Left kidney (tissue), 2 donors: ENCODE results near the gene TXNL4A. TPM values are rescaled to one million over a fixed set of nuclear protein-coding genes. Genes with fewer than 3 reads are reported as not detected.
"Not testable (repeated sequence)": the region's sequence is repeated elsewhere in the genome, so short reads cannot be mapped to it uniquely, and the experiment has no call there.

Source experiments
- DNase-seq: peaks from one replicate; pipeline ENCODE4 v3.0.0-alpha.2; 2013
- polyA plus RNA-seq: library from polyadenylated mRNA; unstranded; fragments of 120-200 nt; gene quantifications from one replicate; pipeline ENCODE4 v1.2.1, GENCODE V29; 2013; ENCODE audit not compliant: insufficient read length

Gene TXNL4A
- polyA plus RNA-seq, 1 donor: 77.2 TPM

DNA sequence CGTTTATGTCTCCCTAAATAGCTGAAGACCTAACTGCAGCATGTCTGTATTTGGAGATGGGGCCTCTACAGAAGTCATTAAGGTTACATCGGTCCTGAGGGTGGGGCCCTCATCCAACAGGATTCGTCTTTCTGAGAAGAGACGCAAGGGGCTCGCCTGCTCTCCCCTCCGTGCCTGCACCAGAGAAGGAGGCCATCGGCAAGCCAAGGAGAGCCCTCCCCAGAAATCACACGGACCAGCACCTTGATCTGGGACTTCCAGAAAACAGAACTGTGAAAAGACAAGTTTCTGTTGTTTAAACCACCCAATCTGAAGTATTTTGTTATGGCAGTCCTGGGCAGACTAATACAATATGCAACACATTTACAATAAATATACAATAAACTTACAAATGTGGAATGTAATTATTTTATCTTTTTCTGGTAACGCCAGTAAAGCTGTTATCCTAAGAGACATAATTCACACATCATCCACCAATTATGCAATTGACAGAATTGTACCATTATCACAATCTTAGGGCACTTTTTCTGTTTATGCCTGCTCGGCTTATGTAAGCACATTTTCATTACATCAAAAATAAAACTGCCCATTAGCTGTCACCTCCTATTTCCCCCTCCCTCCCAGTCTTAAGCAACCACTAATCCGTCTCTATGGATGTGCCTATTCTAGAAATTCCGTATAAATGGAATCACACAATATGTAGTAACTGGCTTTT, 17.8 kb downstream of the TXNL4A start:
- DNase-seq: no peak

DNA sequence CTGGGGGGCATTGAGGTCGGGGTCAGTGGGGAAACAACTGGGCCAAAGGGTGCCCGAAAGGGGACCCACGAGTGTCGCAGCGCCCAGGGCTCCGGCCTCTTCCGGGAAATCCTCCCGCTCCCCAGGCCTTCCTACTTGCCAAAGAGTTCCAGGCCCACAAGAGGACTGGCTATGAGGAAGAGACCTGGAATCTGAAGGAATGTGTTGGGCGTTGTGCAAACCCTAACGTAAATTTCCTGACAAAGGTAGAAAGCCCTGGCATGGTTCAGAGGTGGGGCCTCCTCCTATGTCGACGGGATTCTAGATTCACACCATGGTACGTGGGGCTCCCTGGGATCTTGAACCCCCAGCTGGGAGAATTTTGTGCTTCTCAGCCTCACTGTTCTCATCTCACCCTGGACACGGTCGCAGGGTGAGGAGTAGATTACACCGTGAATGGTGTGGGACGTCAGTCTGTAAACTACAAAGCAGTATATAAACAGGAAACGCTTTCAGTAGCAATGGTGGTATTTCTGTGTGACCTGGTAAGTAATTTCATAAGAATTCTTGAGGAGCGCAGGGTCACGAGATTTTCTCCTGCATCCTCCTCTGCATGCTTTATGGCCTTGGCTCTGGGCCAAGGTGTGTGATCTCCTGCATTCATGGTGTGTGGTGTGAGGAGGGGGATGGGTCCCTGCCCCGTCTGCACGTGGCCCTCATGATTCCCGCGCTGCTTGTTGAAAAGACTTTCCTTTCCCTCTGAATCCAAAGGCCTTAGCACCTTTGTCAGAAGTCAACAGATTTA, 23.1 kb downstream of the TXNL4A start:
- no peak for DNase-seq

DNA sequence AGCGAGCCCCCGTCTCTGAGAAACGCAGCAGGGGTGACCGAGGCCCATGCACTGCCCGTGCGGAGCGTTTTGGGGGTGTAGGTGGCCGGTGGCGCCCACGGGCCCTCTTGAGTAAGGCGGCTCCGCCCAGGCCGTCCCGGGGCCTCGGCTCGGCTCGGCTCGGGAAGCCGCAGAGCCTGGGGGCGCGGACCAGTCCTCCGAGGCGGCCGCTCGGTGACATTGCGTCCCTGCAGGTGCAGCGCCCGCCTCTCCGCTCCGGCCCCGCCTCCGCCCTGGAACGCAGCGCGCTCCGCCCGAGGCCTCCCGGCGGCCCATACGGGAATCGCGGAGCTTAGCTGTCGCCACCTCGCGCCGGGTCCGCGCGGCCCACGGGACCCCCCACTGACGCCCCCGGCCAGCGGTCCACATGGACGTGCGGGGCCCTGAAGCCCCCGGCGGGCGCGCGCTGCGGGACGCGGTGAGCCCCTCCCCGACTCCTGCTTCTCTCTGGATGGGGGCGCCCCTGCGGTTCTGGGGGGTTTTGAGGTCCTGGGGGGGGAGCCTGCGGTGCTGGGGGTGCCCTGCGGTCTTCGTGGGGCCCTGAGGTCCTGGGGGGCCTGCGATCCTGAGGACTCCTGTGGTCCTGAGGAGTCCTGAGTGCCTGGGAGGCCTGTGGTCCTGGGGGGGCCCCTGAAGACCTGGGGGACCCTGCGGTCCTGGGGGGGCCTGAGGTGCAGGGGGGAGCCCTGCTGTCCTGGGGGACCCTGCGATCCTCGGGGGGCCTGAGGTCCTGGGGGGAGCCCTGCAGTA, 23.8 kb downstream of the TXNL4A start, which contains the start of gene HSBP1L1:
Gene HSBP1L1, plus strand, starts transcription at position 314 of the 789 bp plus-strand sequence. Its CDS starts 93 bp downstream, at position 407.
- DNase-seq: peak; percentile 57

- DNase-seq: no peak
Measured at GRCh38 chr18:79963658-79964329, 24.6 kb downstream of the TXNL4A start.

DNA sequence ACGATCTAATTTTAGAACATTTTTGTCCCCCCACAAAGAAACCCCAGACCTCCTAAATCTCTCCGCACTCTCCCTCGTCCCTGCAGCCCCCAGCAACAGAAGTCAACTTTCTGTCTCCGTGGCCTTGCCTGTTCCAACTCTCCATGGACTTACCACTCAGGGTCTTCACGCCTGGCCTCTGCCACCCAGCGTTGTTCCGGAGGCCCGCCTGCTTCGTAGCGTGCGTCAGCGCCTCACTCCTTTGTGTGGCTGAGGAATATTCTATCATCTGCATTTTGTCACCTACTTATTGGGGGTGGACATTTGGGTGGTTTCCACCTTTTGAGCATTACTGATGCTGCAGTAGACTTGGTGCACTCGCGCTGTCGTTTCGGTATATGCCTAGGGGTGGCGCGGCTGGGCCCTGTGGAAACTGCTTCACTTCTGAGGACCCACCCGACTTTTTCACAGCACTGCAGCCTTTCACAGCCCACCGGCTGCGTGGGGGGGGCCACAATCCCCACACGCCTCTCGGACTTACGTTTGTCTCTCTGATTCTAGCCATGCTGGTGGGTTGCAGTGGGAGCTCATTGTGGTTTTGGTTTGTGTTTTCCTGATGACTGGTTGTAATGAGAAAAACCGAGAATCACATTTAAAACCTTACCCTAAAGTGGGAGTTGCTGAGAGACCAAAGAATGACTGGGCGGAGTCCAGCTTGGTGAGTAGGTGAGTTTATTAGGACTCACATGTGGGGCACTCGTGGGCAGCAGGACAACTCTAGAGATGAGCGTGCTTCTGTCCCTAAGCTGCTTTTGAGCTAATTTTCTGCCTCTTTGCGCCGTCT, 25.3 kb downstream of the TXNL4A start:
- DNase-seq: no peak

DNA sequence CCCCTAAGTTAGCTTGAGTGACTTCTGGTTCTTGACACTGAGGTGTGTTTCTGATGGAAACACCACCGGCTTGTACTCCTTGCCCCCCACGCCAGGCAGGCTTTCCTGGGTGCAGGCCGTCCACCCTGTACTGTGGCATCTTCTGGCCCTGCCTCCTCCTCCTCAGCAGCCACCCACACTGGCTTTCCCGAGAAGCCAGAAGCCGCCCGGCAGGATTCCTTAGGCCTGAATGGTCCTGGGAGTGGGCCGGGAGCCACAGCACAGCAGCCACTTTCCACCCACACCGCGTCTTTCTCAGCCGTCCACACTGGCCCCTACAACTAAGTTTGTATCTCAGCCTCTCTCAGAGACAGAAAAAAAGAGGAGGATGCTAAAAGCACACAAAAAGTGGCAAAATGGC, 26.1 kb downstream of the TXNL4A start:
- DNase-seq: no peak

DNA sequence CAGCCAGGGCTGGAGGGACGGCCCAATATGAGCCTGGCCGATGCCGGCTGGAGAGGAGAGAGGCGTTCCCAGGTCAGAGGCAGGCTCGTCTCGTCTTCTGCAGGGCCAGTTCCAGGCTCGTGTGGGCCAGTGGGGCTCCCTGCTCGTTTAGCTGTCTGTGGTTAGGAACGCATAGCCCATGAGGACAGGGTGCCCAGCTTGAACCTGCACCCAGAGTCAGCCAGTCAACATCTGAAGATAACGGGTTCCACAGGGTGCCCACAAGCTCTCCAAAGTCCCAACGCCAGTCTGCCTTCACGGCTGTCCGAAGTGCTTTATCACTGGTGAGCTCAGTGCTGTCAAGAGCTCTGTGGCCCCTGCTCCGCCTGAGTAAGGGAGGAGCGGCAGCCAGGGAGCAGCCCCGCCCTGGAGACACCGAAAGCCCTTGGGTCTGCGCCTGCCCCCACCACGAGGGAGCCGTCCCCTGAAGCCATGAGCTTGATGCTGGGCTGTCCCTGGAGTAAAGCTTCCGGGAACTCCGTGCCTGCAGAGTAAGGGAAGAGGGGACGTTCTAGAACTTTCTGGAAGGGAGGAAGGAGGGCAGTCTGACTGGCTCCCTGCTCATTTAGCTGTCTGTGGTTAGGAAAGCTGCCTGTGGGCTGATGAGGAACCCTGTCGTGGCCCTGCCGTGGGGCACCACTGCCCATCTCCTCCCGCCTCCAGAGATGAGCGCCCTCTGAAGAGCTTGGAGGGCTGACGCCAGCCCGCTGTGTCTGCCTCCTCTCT, 26.7 kb downstream of the TXNL4A start:
- no peak for DNase-seq

DNA sequence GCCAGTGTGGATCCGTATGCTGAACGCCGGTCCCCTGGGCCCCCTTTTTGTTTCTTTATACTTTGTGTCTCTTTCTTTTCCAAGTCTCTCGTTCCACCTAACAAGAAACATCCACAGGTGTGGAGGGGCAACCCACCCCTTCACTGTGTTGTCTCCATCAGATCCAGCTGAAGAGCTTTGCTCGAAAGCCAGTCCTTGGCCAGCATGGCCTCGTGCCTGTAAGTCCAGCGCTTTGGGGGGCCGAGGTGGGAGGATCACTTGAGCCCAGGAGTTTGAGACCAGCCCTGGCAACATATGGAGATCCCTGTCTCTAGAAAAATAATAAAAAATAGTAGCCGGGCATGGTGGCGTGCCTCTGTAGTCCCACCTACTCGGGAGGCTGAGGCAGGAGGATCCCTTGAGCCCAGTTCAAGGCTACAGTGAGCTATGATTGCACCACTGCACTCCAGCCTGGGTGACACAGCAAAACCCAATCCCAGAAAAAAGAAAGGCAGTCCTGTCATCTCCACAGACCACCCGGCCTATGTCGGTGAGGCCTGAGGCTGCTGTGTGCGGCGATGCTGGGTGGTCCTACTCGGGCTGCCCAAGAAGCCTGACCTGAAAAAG, 27.3 kb downstream of the TXNL4A start:
- DNase-seq: no peak

- not testable (repeated sequence) for DNase-seq
Measured at GRCh38 chr18:79960161-79960801, 28.1 kb downstream of the TXNL4A start.

GRCh38 chr18:79958981-79959380, 29.4 kb downstream of the TXNL4A start:
- DNase-seq: no peak

GRCh38 chr18:79956276-79956675, 32.1 kb downstream of the TXNL4A start:
- DNase-seq: no peak

DNA sequence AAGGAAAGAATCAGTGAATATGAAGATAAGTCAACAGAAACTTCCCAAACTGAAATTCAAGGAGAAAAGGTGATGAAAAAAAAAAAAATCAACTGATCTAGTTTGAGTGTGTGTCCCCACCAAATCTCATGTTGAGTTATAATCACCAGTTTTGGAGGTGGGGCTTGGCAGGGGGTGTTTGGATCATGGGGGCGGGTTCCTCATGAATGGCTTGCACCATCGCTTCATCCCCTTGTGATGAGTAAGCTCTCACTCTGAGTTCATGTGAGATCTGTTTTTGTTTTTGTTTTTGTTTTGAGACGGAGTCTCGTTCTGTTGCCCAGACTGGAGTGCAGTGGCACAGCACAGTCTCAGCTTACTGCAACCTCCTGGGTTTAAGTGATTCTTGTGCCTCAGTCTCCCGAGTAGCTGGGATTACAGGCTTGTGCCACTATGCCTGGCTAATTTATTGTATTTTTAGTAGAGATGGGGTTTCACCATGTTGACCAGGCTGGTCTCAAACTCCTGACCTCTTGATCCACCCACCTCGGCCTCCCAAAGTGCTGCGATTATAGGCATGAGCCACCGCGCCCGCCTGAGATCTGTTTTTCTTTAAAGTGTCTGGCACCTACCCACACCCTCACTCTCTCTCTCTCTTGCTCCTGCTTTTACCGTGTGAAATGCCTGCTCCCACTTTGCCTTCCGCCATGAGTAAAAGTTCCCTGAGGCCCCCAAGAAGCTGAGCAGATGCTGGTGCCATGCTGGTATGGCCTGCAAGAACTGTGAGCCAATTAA, 32.9 kb downstream of the TXNL4A start:
- DNase-seq: no peak

DNA sequence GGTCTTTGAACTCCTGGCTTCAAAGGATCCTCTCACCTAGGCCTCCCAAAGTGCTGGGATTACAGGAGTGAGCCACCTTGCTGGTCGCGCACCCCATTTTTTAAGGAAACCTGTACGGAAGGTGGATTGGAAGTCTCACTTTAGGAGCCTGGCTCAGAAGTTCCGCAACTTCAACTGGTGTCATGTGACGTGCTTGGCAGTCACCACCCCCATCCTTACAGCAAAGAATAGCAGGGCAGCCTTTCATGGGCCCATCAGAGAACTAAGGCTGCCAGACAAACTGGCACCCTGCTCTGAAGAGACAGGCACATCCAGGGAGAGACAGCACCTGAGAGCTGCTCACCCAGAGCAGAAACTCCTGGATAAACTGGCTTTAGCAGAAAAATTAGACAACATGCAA, 33.6 kb downstream of the TXNL4A start:
- DNase-seq: no peak

DNA sequence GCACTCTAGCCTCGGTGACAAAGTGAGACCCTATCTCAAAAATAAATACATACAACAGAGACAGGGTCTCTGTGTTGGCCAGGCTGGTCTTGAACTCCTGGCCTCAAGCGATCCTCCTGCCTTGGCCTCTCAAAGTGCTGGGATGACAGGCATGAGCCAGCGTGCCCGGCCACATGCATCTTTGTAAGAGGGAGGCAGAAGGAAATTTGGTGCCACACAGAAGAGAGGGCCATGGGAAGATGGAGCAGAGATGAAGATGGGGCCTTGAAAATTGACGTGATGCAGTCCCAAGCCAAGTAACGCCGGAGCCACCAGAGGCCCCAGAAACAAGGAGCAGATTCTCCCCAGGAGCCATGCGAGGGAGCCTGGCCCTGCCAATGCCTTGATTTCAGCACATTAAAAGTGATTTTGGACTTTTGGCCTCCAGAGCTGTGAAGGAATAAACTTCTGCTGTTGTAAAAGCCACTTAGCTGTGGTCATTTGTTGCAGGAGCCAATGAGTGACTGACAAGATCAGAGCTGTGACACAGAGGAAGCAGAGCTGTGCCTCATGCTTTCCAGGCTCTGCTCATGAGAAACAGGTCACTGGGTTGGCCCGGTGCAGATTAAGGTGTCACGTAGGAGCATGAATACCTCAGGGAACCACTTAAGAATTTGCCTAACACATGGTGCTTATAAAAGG, 34.3 kb downstream of the TXNL4A start:
- DNase-seq: no peak

DNA sequence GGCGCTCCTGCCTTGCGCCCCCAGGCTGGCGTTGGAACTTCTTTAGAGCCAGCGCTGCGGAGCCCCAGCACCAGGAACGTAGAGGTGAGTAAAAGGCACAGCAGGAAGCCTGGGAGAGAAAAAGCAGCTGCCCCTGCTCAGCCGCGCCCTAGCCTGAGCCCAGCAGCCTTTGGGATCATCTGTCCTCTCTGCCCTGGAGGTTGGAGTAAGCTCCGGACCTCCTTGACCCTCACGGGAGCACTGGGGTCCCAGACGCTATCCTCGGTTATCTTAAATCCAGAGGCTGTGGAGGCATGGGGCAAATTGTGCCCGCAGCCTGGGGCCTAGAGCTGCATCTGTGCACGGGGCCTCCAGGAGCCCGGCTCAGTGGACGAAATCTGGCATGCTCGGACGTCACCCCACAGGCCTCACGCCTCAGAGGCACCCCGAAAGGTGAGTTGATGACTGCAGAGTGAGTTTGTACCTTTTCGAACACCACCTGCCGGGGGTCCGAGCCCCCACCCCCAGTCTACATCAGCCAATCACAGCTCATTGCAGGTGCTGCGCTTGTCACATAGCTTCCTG, 35.3 kb downstream of the TXNL4A start:
- DNase-seq: no peak

GRCh38 chr18:79952456-79952995, 35.8 kb downstream of the TXNL4A start:
- DNase-seq: no peak
